DMS53 (cell line): ENCODE results near the gene XK.
"Not testable (repeated sequence)": the region's sequence is repeated elsewhere in the genome, so short reads cannot be mapped to it uniquely, and the experiment has no call there.

Source experiments
- DNase-seq: peaks from one replicate; lab custom pipeline; 2025; lab: John Stamatoyannopoulos, UW

XK gene

GRCh38 chrX:37685381-37686359 is at the start of gene XK:
Gene XK, plus strand, starts transcription at chrX:37685791. Its CDS starts 171 bp downstream, at chrX:37685962.
- DNase-seq: peak; percentile 84

GRCh38 chrX:37638047-37638446 is 47.5 kb upstream of the XK start:
- no peak for DNase-seq

- no peak for DNase-seq
Observed at GRCh38 chrX:37640142-37640541, 45.4 kb upstream of the XK start.

- no peak for DNase-seq
Observed at GRCh38 chrX:37641859-37642258, 43.7 kb upstream of the XK start.

- DNase-seq: no peak
Observed at GRCh38 chrX:37644381-37645305, 40.9 kb upstream of the XK start.

GRCh38 chrX:37646254-37646653 is 39.3 kb upstream of the XK start:
- DNase-seq: peak; percentile 11

GRCh38 chrX:37650879-37651278 is 34.7 kb upstream of the XK start:
- DNase-seq: not testable (repeated sequence)

GRCh38 chrX:37651921-37652452 is 33.6 kb upstream of the XK start:
- no peak for DNase-seq

GRCh38 chrX:37652589-37653231 is 32.9 kb upstream of the XK start:
- DNase-seq: no peak

GRCh38 chrX:37653397-37654085 is 32.0 kb upstream of the XK start:
- no peak for DNase-seq

- no peak for DNase-seq
Observed at GRCh38 chrX:37658343-37659030, 27.1 kb upstream of the XK start.

GRCh38 chrX:37659047-37659446 is 26.5 kb upstream of the XK start:
- no peak for DNase-seq

- no peak for DNase-seq
Observed at GRCh38 chrX:37662181-37662580, 23.4 kb upstream of the XK start.

- DNase-seq: no peak
Observed at GRCh38 chrX:37666516-37666915, 19.1 kb upstream of the XK start.

- DNase-seq: no peak
Observed at GRCh38 chrX:37667141-37667540, 18.4 kb upstream of the XK start.

- DNase-seq: no peak
Observed at GRCh38 chrX:37672563-37672962, 13.0 kb upstream of the XK start.

- DNase-seq: no peak
Observed at GRCh38 chrX:37676811-37677210, 8.8 kb upstream of the XK start.

- DNase-seq: no peak
Observed at GRCh38 chrX:37677243-37677642, 8.3 kb upstream of the XK start.

GRCh38 chrX:37677765-37678164 is 7.8 kb upstream of the XK start:
- no peak for DNase-seq

GRCh38 chrX:37678574-37678973 is 7.0 kb upstream of the XK start:
- no peak for DNase-seq

- peak; percentile 2 for DNase-seq
Observed at GRCh38 chrX:37679230-37679629, 6.4 kb upstream of the XK start.
